PC-3 (cell line): ENCODE data around the gene FBF1. TPM values are rescaled to one million over a fixed set of nuclear protein-coding genes. Genes with fewer than 3 reads are reported as not detected.

Source experiments
- ATAC-seq: fragments of 200-7000 bp; cut with Tn5 transposase; 2 replicates; pipeline ENCODE4 v1.9.1; 2020; ENCODE audit warnings: mild to moderate bottlenecking, moderate library complexity
- BruUV-seq: library from RNA; stranded (reverse); fragments of 400-500 nt; replicated peaks from 2 replicates; lab custom pipeline; 2021; lab: Mats Ljungman, UMichigan
- CTCF ChIA-PET: fragments of 300-600 bp; sonication (Branson Sonifier 250); formaldehyde crosslinking; loops from one replicate; lab custom pipeline; 2022; ENCODE audit warnings: antibody characterized with exemption; lab: Charles Lee
- POLR2A ChIA-PET: fragments of 300-600 bp; sonication (Branson Sonifier 250); formaldehyde crosslinking; loops from one replicate; lab custom pipeline; 2022; ENCODE audit warnings: antibody characterized with exemption; ENCODE audit not compliant: unreplicated experiment; lab: Charles Lee
- DNase-seq: peaks from one replicate; pipeline ENCODE4 v3.0.0-alpha.2; 2015
- H2AFZ ChIP-seq: fragments of 300-600 bp; sonication (generic); 2 replicates; pipeline ENCODE4 v1.6.0; 2016; ENCODE audit warnings: antibody characterized with exemption, low read length
- H3F3A ChIP-seq: fragments of 300-600 bp; sonication (generic); one replicate; pipeline ENCODE4 v1.6.0; 2017; ENCODE audit warnings: antibody characterized with exemption, low read length, control low read depth, mild to moderate bottlenecking; ENCODE audit not compliant: unreplicated experiment
- H3K27ac ChIP-seq: fragments of 300-600 bp; sonication (generic); 2 replicates; pipeline ENCODE4 v1.5.1; 2016; ENCODE audit warnings: mild to moderate bottlenecking, low read length
- H3K27me3 ChIP-seq: fragments of 300-600 bp; sonication (generic); 2 replicates; pipeline ENCODE4 v1.6.1; 2016; ENCODE audit warnings: low read length, mixed read lengths
- H3K36me3 ChIP-seq: fragments of 300-600 bp; sonication (generic); 2 replicates; pipeline ENCODE4 v1.6.1; 2016; ENCODE audit warnings: low read depth, mixed run types, low read length, mixed read lengths
- H3K4me1 ChIP-seq: fragments of 300-600 bp; sonication (generic); 2 replicates; pipeline ENCODE4 v1.5.1; 2016; ENCODE audit warnings: low read length; ENCODE audit not compliant: insufficient read depth
- H3K4me2 ChIP-seq: fragments of 300-600 bp; sonication (generic); 2 replicates; pipeline ENCODE4 v1.6.0; 2016; ENCODE audit warnings: low read length
- H3K4me3 ChIP-seq: fragments of 300-600 bp; sonication (generic); 2 replicates; pipeline ENCODE4 v1.5.1; 2016; ENCODE audit warnings: mild to moderate bottlenecking, low read length, mixed read lengths
- H3K79me2 ChIP-seq: fragments of 300-600 bp; sonication (generic); 2 replicates; pipeline ENCODE4 v1.6.1; 2017; ENCODE audit warnings: low read length, mixed read lengths
- H3K9ac ChIP-seq: fragments of 300-600 bp; sonication (generic); 2 replicates; pipeline ENCODE4 v1.6.0; 2016; ENCODE audit warnings: mild to moderate bottlenecking, low read length
- H3K9me2 ChIP-seq: fragments of 300-600 bp; sonication (generic); replicated peaks from 2 replicates; pipeline ENCODE4 v1.6.1; 2016; ENCODE audit warnings: mixed run types, low read length, mixed read lengths
- H3K9me3 ChIP-seq: fragments of 300-600 bp; sonication (generic); 2 replicates; pipeline ENCODE4 v1.6.1; 2016; ENCODE audit warnings: low read length, mixed read lengths
- H4K20me1 ChIP-seq: fragments of 300-600 bp; sonication (generic); 2 replicates; pipeline ENCODE4 v1.6.1; 2016; ENCODE audit warnings: low read length, mixed read lengths
- CTCF ChIP-seq: fragments of 300-600 bp; sonication (generic); conservative IDR thresholded peaks from 2 replicates; pipeline ENCODE4 v1.5.1; 2017; ENCODE audit warnings: antibody characterized with exemption, low read depth, mild to moderate bottlenecking, low read length
- EZH2 ChIP-seq: fragments of 300-600 bp; sonication (generic); IDR thresholded peaks from one replicate; pipeline ENCODE4 v1.6.1; 2017; ENCODE audit warnings: antibody characterized with exemption, mild to moderate bottlenecking, low read length; ENCODE audit not compliant: unreplicated experiment
- EZH2phosphoT487 ChIP-seq: fragments of 300-600 bp; sonication (generic); IDR thresholded peaks from 2 replicates; pipeline ENCODE4 v1.6.1; 2018; ENCODE audit warnings: mild to moderate bottlenecking, antibody characterized with exemption, low read length, borderline replicate concordance
- intact Hi-C: fragments of 100-400 bp; cut with micrococcal nuclease; formaldehyde crosslinking; loops from 2 replicates; pipeline ENCODE4 v1.9.0; 2023
- total RNA-seq: library from RNA; depleted of rRNA; stranded (reverse); fragments of >200 nt; gene quantifications from 2 replicates; pipeline ENCODE4 v1.2.3, GENCODE V29; 2014

Gene FBF1
- total RNA-seq, 1 experiment from 2014 or later: 39.2 TPM

- Histone ChIP-seq H3K9ac (peak within 1 kb of the TSS; percentile 87), H3K4me3 (peak within 1 kb of the TSS; percentile 71), H3K27me3 (no peaks in the 10 kb centered on the region), H2AFZ (peak within 1 kb of the TSS; percentile 80), H3K27ac (peak within 1 kb of the TSS; percentile 92), H3K79me2 (peaks cover 23% of the 10 kb centered on the region), H3K9me3 (no peaks in the 10 kb centered on the region), H3K4me1 (peaks cover 19% of the 10 kb centered on the region), H3K36me3 (peaks cover 3% of the 10 kb centered on the region; the same call in 1 of the 2 replicates), H3K9me2 (no peaks in the 10 kb centered on the region), H4K20me1 (no peaks in the 10 kb centered on the region), H3F3A (no peaks in the 10 kb centered on the region), H3K4me2 (peak within 1 kb of the TSS; percentile 85)
- POLR2A ChIA-PET: interaction anchor here (0.6 to 1.0 kb wide), 6 partner anchors 23 to 505 kb away, joined by 3 to 9 read pairs (median 5); partner anchors contain the start of genes MRPL38 and WBP2
- BruUV-seq: no TSS peak
- ATAC-seq (peak; percentile 31), DNase-seq (peak; percentile 74)
- TF ChIP-seq EZH2phosphoT487: no peak
- no peak for TF ChIP-seq CTCF
- TF ChIP-seq EZH2: no peak
- intact Hi-C loops: loop anchor here (1.0 to 2.0 kb wide), 2 partner anchors 18 to 94 kb away; partner anchors contain the start of genes TRIM65 and UNK
- CTCF ChIA-PET: interaction anchor here (0.7 to 1.3 kb wide), 8 partner anchors 18 to 171 kb away, joined by 3 to 10 read pairs (median 4); partner anchors contain the start of genes TRIM65 and WBP2
Measured at GRCh38 chr17:75878174-75878998, 62.5 kb downstream of the FBF1 start, which contains the start of gene TRIM47. Gene TRIM47, minus strand, starts transcription at chr17:75878581. Its CDS starts 33 bp downstream, at chr17:75878548.

GRCh38 chr17:75877752-75878173, 63.1 kb downstream of the FBF1 start:
- no peaks in the 10 kb centered on the region for H3K9me2 ChIP-seq
- H3K9ac ChIP-seq: peak overlapping the region; percentile 87
- peak overlapping the region; percentile 36 for H2AFZ ChIP-seq
- no peaks in the 10 kb centered on the region for H3K27me3 ChIP-seq
- H3K79me2 ChIP-seq: peaks cover 23% of the 10 kb centered on the region
- no TSS peak for BruUV-seq
- H3K4me3 ChIP-seq: peak overlapping the region; percentile 71
- peak; percentile 88 for DNase-seq
- no peaks in the 10 kb centered on the region for H4K20me1 ChIP-seq
- POLR2A ChIA-PET: interaction anchor here (0.7 to 1.0 kb wide), 3 partner anchors 23 to 1447 kb away, joined by 3 to 9 read pairs (median 4); partner anchors contain the start of gene WBP2
- H3K4me1 ChIP-seq: peaks cover 24% of the 10 kb centered on the region
- H3K4me2 ChIP-seq: peak overlapping the region; percentile 85
- H3K9me3 ChIP-seq: no peaks in the 10 kb centered on the region
- peaks cover 3% of the 10 kb centered on the region; the same call in 1 of the 2 replicates for H3K36me3 ChIP-seq
- CTCF ChIA-PET: interaction anchor here (0.5 to 1.3 kb wide), 8 partner anchors 22 to 969 kb away, joined by 3 to 30 read pairs (median 6); partner anchors contain the start of gene WBP2
- intact Hi-C loops: loop anchor here (1.0 to 2.0 kb wide), 3 partner anchors 19 to 93 kb away; partner anchors contain the start of genes TRIM65, UNK and WBP2
- peak overlapping the region; percentile 92 for H3K27ac ChIP-seq
- ATAC-seq: peak; percentile 64
- H3F3A ChIP-seq: no peaks in the 10 kb centered on the region
- TF ChIP-seq EZH2: no peak
- TF ChIP-seq CTCF: peak; percentile 40
- TF ChIP-seq EZH2phosphoT487: peak; percentile 96
